ENCODE results near the gene RRAS.

- TF ChIP-seq CTCF (IDR thresholded peaks at IDR 0.05): no peak
- TF ChIP-seq POLR2A (IDR thresholded peaks at IDR 0.05): peak; percentile 97
- peak; percentile 81 for TF ChIP-seq EP300 (IDR thresholded peaks at IDR 0.05)
Observed at GRCh38 chr19:49640113-49640898, at the start of gene RRAS.

Measured in ovary (tissue), 3 donors.